ENCODE data around the gene CCM2.
"Not testable (repeated sequence)": the region's sequence is repeated elsewhere in the genome, so short reads cannot be mapped to it uniquely, and the experiment has no call there.

The CCM2 gene

DNA sequence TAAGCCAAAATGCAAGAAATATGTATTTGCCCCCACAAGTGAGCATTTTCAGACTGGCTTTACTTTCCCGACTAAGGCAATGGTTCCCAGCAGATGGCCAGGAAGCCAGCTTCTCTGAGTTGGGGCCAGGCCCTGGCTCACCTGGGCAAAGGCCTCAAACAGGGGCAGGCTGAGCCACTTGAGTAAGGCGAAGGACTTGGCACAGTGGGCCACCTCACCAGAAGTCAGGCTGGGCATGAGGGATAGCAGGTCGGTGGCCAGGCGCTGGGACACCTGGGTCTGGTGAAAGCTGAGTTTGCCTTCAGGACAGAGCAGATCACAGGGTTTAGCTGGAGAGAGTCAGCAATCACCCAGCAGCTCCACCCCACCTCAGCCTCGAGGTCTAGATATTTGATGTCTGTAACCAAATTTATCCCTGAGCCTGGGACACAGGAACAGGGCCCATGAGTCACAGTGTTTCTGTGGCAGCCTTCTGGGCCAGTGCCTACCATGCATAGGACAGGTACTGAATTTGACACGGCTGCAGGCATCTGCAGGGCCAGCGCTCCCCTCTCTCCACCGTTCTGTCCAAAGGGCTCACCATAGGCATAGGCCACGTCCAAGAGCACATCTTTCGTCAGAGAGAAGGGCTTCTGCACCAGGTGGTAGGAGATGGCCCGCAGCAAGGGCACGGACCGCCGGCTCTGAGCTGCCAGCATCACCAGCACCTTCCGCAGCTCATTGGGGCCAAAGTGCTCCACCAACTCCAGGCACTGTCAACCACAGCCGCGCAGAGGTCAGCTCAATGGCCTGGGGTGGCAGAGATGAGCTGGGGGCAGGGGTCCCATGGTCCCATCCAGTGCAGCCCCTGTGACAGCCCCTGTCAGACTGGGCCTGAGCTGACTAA lies 104.2 kb downstream of the CCM2 start:
- DNase-seq (ENCODE audit: low read depth): no peak

DNA sequence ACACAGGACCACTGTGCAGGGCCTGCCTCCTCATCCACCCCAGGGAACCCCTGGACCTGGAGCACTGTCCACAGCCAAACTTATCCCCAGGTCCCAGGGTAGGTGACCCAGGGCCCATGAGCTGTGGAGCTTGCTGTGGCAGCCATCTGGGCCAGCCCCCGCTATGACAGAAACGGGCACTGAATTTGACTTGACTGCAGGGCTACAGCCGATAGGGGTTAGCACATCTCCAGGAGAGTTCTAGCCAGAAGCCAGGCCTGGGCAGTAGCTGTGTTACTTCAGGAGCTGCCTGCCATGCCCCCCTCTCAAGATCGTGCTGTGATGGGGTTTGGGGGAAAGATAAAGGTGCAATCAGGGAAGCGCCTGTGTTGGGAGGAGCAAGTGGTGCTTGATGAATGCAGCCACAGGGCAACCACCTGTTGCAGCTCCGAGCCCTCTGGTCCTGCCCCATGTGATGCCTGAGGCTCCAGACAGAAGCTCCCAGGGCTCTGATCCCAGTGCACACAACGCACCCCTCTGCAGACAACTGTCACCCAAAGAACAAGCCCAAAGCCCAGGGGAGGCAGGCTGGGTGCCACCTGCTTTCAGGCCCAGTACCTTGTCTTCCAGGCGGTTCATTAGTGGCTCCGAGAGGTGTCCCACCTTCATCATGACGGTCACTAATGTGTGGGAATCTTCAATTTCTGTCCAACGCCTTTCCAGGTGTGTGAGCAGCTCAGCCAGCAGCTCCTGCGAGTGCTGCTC lies 105.0 kb downstream of the CCM2 start:
- DNase-seq (ENCODE audit: low read depth): no peak

DNA sequence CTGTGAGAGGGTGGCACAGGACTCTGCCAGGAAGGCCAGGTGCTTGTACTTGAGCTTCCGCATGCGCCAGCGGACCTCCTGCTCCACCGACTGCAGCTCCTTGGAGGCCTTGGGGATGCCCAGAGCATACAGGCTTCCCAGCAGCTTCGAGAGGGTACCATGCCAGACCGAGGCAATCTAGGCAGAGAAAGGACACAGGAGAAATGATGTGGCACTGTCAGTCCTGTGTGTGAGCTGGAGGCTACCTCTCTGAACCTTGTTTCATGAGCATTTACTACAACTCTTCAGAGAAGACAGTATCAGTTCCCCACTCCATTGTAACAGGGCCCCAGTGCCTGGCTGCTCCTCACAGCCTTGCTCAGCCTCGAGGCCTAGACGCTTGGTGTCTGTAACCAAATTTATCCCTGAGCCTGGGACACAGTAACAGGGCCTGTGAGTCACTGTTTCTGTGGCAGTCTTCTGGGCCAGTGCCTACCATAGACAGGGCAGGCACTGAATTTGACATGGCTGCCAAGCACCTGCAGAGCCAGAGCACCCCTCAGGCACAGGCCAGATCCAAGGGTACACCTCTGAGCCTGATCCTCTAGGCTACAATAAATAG lies 105.7 kb downstream of the CCM2 start:
- no peak for DNase-seq (ENCODE audit: low read depth)

- no peak for DNase-seq (ENCODE audit: low read depth)
These were observed 106.8 kb downstream of the CCM2 start for GRCh38 chr7:45106820-45107219.

DNA sequence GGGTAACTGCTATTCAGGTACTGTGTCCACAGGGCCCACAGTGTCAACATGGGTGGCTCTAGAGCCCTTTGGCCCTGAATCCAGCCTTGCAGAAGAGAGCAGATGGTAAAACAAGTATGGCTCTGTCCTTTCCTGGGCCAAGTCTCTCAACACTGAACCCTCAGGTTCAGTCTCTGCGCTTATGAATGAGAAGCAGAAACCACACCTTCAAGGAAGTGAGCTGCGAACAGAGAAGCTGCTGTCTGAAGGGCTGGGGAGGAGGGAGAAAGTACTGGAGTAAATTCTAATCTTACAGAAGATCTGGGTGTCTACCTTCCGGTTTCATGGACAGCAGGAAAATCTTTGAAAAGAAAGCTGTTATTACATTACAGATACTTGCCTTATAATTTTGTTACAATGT lies 107.4 kb downstream of the CCM2 start:
- DNase-seq (ENCODE audit: low read depth): no peak

GRCh38 chr7:45108863-45109262 lies 108.9 kb downstream of the CCM2 start:
- no peak for DNase-seq (ENCODE audit: low read depth)

DNA sequence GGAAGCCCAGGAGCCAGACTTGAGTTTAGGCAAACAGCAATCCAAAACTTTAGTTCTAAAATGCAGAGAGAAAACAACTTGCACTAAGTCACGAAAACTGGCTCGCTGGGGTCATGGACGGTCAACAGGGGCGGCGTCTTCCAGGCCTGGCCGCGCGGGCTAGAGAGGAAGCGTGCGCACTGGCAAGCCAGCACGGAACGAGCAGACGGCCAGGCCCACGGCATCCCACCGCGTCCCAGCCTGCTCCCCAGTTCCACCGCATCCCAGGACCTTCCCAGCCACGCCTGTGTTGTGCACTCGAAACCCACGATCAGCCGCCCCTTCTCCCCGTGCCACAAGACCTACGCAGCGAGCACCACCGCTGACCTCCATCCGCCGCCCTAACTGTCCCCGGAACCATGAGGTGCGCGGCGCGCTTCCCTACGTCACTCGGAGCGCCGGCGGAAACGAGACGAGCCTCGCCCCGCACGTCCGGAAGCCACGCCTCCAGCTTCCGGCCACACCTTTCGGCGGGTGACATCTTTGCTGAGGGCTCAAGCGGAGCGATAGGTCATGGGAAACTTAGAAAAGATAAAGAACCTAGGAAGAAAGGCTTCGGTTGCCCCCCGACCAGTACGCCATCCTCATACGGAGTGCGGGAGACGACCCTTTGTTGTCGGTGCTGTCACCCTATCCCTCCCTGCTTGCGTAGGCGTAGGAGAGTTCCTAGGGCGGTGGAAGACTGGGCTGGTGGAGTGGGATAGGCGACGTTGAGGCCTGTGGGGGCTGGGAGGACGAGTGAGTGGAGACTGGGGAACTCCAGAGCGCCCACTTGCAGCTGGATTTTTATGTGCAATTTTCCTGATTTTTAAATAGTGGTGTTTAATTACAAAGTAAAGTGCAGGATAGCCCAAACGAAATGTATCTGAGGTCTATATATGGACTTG lies 111.6 kb downstream of the CCM2 start, which contains the start of gene TBRG4:
Gene TBRG4, minus strand, starts transcription at position 400 of the 926 bp plus-strand sequence. CDS start 2,460 bp downstream, outside the sequence.
- peak; percentile 90 for DNase-seq (ENCODE audit: low read depth)

GRCh38 chr7:45112648-45113047 lies 112.6 kb downstream of the CCM2 start:
- DNase-seq (ENCODE audit: low read depth): no peak

- DNase-seq (ENCODE audit: low read depth): not testable (repeated sequence)
These were observed 114.3 kb downstream of the CCM2 start for GRCh38 chr7:45114257-45114656.

DNA sequence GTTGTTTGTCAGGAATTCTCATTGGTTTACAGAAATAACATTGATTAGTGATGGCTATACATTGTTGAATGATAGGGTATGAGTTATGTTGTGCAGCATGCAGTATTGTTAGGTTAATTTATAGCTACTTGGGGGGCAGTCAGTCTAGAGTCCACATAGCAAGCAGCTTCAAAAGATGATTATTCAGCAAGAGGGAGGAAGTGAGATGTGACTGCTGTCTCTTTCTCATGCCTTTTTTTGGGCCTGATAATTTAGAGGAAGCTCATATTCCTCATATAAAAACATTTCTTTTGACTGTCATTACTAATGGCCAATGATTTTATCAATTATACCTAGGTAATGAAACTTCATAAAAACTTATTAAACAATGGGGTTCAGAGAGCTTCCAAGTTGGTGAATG lies 114.9 kb downstream of the CCM2 start:
- DNase-seq (ENCODE audit: low read depth): no peak

GRCh38 chr7:45116048-45116447 lies 116.0 kb downstream of the CCM2 start:
- DNase-seq (ENCODE audit: low read depth): no peak

GRCh38 chr7:45117582-45117981 lies 117.6 kb downstream of the CCM2 start:
- no peak for DNase-seq (ENCODE audit: low read depth)

DNA sequence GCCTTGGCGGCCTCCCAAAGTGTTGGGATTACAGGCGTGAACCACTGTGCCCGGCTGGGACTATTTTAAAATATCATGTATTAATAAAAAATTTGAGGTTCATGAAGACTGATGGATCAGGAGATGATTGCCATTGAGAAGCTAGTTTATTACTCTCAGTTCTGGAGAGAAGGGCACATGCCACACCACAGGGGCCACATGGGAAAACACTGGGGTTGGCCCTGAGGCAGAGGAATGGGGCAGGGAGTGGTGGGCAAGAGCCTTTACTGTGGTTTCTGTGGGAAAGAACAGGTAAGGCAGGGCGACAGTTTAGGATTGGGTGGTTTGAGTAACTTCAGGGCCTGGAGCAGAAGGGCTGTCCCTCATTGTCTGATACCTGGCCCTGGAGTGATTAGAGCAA lies 118.3 kb downstream of the CCM2 start:
- no peak for DNase-seq (ENCODE audit: low read depth)

GRCh38 chr7:45118889-45119331 lies 118.9 kb downstream of the CCM2 start:
- DNase-seq (ENCODE audit: low read depth): no peak

GRCh38 chr7:45119550-45119949 lies 119.5 kb downstream of the CCM2 start:
- DNase-seq (ENCODE audit: low read depth): no peak

DNA sequence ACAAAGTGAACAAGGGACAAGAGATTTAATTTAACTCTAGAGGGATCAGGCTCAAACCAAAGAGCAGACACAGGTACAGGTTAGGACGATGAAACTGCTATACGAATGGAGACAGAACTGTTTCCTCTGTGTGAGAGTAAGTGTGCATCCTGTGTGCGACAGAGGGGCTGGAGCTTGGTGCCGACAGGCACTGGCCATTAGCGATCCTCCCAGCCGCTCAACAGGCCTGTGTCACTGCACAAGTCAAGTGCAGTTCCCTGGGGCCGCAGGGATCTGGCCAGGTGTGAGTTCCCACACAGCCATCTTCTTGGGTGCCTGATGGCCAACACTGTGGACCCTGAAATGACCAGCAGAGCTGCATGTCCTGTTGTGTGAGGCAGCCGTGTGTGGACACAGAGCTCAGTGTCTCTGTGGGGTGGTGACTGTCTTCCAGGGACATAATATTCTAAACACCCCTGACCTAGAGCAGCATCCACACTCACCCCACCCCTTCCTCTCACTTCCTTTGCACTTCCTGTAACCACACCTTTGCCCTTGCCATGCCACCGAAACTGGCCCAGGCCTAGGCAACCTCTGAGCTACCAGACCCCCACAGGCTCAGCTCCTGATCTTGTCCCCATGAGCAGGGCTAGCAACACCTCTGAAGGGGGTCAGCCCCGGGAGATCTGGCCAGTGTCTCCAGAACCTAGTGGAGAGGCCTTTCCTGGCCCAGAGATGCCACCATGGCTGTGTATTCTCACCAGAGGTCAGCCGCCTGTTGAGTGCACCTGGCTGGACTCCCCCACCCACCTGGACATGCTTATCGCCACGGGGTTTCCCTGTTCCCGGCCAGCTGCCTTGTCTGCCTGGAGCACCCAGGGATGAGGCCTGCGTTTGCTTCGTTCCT lies 123.2 kb downstream of the CCM2 start:
- DNase-seq (ENCODE audit: low read depth): no peak

- DNase-seq (ENCODE audit: low read depth): no peak
These were observed 124.1 kb downstream of the CCM2 start for GRCh38 chr7:45123913-45124710.

DNA sequence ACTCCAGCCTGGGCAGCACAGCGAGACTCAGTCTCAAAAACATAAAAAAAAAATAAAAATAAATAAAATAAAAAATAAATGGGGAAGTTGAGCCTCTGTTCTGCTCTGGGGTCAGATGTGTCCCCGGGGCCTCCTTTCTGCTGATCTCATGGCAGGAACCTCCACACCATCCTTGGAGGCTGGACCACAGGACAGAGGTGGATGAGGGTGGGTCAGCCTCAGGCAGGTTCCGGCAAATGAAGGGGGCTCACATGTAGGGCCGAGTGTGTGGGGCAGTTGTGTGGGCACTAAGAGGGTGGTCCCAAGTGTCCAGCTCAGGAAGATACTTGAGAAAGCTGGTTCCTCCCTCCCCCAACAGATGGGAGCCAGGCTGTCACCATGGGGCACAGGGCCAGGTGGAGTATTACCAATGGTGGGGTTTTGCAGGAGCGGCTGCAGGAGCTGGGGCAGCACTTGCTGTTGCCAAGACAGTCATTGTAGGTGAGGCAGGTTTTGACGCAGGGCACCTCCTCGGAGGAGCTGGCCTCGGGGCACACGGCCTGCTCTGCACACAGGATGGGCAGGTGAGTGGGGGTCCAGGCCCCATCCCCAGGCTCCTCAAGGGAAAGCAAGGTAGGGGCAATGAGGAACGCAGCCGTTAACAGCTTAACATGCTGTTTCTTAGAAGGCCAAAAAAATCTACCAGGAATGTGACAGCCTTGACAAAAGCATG lies 125.3 kb downstream of the CCM2 start:
- DNase-seq (ENCODE audit: low read depth): no peak
